Neural cell (in vitro differentiated cells): Measurements from ENCODE around the gene FGR.

Experiments
- MXI1 ChIP-seq: fragments of 450-650 bp; conservative IDR thresholded peaks from 2 replicates; pipeline ENCODE4 v1.6.1; 2014; ENCODE audit warnings: antibody characterized with exemption, mild to moderate bottlenecking; ENCODE audit not compliant: poor library complexity, severe bottlenecking
- POLR2AphosphoS5 ChIP-seq: IDR thresholded peaks from 2 replicates; pipeline ENCODE4 v1.6.1; 2012
- TF ChIP-seq, protein P1 (sequence below): fragments of 450-650 bp; IDR thresholded peaks from 2 replicates; pipeline ENCODE4 v1.5.1; 2014; ENCODE audit warnings: antibody characterized with exemption, mild to moderate bottlenecking, moderate library complexity; ENCODE audit not compliant: poor library complexity, severe bottlenecking

DNA sequence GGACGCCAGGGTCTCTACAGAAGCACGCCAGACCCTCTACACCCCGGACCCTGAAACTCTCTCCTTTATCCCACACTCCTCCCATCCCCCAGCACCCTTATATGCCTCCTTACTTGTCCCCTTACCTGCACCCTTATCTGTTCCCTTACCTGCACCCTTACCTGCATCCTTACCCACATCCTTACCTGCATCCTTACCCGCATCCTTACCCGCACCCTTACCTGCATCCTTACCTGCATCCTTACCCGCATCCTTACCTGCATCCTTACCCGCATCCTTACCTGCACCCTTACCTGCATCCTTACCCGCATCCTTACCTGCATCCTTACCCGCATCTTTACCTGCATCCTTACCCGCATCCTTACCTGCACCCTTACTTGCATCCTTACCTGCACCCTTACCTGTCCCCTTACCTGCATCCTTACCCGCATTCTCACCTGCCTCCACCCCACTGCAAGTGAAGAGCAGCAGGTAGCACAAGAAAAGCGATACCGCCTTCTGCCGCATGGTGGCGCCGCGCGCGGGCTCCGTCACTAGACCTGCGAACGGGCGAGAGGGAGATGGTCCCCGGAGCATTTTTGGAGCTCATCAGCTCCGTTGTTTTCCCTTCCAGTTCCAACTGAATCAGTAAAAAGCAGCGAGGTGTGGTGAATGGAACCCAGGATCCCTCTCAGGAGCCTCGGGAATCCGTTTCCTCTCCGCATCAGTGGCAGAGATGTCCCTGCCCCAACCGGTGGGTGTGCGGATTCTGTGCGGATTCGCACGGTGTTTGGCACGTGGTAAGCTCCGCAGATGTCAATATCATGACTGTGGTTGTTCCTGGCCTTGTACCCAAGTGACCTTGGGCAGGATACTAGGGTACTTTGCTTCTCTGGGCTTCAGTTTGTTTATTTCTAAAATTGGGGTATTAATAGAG lies 34.1 kb upstream of the FGR start:
- TF ChIP-seq, protein P1, sequence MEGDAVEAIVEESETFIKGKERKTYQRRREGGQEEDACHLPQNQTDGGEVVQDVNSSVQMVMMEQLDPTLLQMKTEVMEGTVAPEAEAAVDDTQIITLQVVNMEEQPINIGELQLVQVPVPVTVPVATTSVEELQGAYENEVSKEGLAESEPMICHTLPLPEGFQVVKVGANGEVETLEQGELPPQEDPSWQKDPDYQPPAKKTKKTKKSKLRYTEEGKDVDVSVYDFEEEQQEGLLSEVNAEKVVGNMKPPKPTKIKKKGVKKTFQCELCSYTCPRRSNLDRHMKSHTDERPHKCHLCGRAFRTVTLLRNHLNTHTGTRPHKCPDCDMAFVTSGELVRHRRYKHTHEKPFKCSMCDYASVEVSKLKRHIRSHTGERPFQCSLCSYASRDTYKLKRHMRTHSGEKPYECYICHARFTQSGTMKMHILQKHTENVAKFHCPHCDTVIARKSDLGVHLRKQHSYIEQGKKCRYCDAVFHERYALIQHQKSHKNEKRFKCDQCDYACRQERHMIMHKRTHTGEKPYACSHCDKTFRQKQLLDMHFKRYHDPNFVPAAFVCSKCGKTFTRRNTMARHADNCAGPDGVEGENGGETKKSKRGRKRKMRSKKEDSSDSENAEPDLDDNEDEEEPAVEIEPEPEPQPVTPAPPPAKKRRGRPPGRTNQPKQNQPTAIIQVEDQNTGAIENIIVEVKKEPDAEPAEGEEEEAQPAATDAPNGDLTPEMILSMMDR = peak; percentile 79
- no peak for TF ChIP-seq POLR2AphosphoS5
- TF ChIP-seq MXI1 = no peak
